Endothelial cell of umbilical vein (primary cell): Measurements from ENCODE around the gene CIPC.

Experiments
- CTCF ChIP-seq, 2 donors: IDR thresholded peaks; 1 replicate in 1 of 2; 2 replicates in 1 of 2; pipeline ENCODE4 v1.5.1; 2011; ENCODE audit warnings: low read length in 2 of 2, mild to moderate bottlenecking in 2 of 2, moderate library complexity in 2 of 2, control low read depth in 1 of 2, inconsistent platforms in 1 of 2, low read depth in 1 of 2; ENCODE audit not compliant: insufficient read depth in 1 of 2; ENCODE audit errors: extremely low read depth in 1 of 2
- EZH2 ChIP-seq: IDR thresholded peaks from 2 replicates; pipeline ENCODE4 v1.6.1; 2012; ENCODE audit warnings: borderline replicate concordance, low read depth, mild to moderate bottlenecking, moderate library complexity, low read length, inconsistent platforms; ENCODE audit not compliant: severe bottlenecking
- FOS ChIP-seq: IDR thresholded peaks from 2 replicates; pipeline ENCODE4 v1.6.1; 2011; ENCODE audit warnings: mild to moderate bottlenecking, low read length, moderate library complexity, borderline replicate concordance; ENCODE audit not compliant: insufficient read depth
- GATA2 ChIP-seq: IDR thresholded peaks from 2 replicates; pipeline ENCODE4 v1.7.0; 2011; ENCODE audit warnings: low read depth, mild to moderate bottlenecking, moderate library complexity, mixed read lengths, low read length; ENCODE audit not compliant: insufficient read length, insufficient read depth
- MAX ChIP-seq: IDR thresholded peaks from 2 replicates; pipeline ENCODE4 v1.6.1; 2011; ENCODE audit not compliant: insufficient read depth, insufficient read length
- MYC ChIP-seq: IDR thresholded peaks from one replicate; pipeline ENCODE4 v1.6.1; 2011; ENCODE audit warnings: mild to moderate bottlenecking, low read depth, low read length
- POLR2A ChIP-seq: IDR thresholded peaks from 2 replicates; pipeline ENCODE4 v1.6.1; 2012; ENCODE audit warnings: low read depth, mild to moderate bottlenecking, control low read depth, low read length
- POLR2AphosphoS5 ChIP-seq: IDR thresholded peaks from 2 replicates; pipeline ENCODE4 v1.6.1; 2012; ENCODE audit warnings: low read depth, mild to moderate bottlenecking, control low read depth, low read length, moderate library complexity; ENCODE audit not compliant: insufficient read depth

- TF ChIP-seq CTCF (IDR thresholded peaks at IDR 0.05; ENCODE audit: extremely low read depth in 1 of 2, insufficient read depth in 1 of 2, low read depth in 1 of 2, low read length in 2 of 2) (no peak), POLR2A (no peak), POLR2AphosphoS5 (no peak), EZH2 (no peak), GATA2 (no peak), MYC (no peak), MAX (no peak), FOS (no peak)
Measured at GRCh38 chr14:77131206-77131605, 33.1 kb downstream of the CIPC start.
